Astrocyte (in vitro differentiated cells and primary cell): ENCODE measurements around the gene RNF152. TPM values are rescaled to one million over a fixed set of nuclear protein-coding genes. Genes with fewer than 3 reads are reported as not detected.
A peak's percentile ranks its signal among the peaks of the same experiment; 100 is the strongest.

Experiments used
- DNase-seq: peaks from one replicate; pipeline ENCODE4 v3.0.0-alpha.2; 2010; ENCODE audit warnings: low read depth
- FAIRE-seq: peaks from 2 replicates; lab custom pipeline; 2011; peaks lifted over from hg19 to GRCh38; lab: Jason Lieb, UNC
- H2AFZ ChIP-seq: 2 replicates; pipeline ENCODE4 v1.6.0; 2012; ENCODE audit warnings: low read depth, low read length, inconsistent platforms
- H3K27ac ChIP-seq: 2 replicates; pipeline ENCODE4 v1.5.1; 2011; ENCODE audit warnings: low read depth, low read length, inconsistent platforms
- H3K27me3 ChIP-seq: 2 replicates; pipeline ENCODE4 v1.6.0; 2011; ENCODE audit warnings: low read length, inconsistent platforms; ENCODE audit not compliant: insufficient read depth
- H3K36me3 ChIP-seq: 2 replicates; pipeline ENCODE4 v1.5.1; 2011; ENCODE audit warnings: low read length, inconsistent platforms; ENCODE audit not compliant: insufficient read depth
- H3K4me1 ChIP-seq: 2 replicates; pipeline ENCODE4 v1.5.1; 2011; ENCODE audit warnings: low read length, inconsistent platforms; ENCODE audit not compliant: insufficient read depth
- H3K4me2 ChIP-seq: 2 replicates; pipeline ENCODE4 v1.6.0; 2012; ENCODE audit warnings: low read length, inconsistent platforms
- H3K4me3 ChIP-seq: 2 replicates; pipeline ENCODE4 v1.5.1; 2011; ENCODE audit warnings: low read depth, mild to moderate bottlenecking, low read length, inconsistent platforms; ENCODE audit not compliant: insufficient read depth
- H3K79me2 ChIP-seq: 2 replicates; pipeline ENCODE4 v1.6.0; 2012; ENCODE audit warnings: mild to moderate bottlenecking, low read length, inconsistent platforms; ENCODE audit not compliant: insufficient read depth
- H3K9ac ChIP-seq: 2 replicates; pipeline ENCODE4 v1.6.0; 2012; ENCODE audit warnings: mild to moderate bottlenecking, low read length, inconsistent platforms
- H3K9me3 ChIP-seq: 2 replicates; pipeline ENCODE4 v1.5.1; 2012; ENCODE audit warnings: low read depth, mild to moderate bottlenecking, low read length, inconsistent platforms; ENCODE audit not compliant: insufficient read depth
- H4K20me1 ChIP-seq: 2 replicates; pipeline ENCODE4 v1.6.0; 2012; ENCODE audit warnings: low read length, inconsistent platforms; ENCODE audit not compliant: insufficient read depth
- H3K27ac Mint-ChIP-seq: one replicate; pipeline ENCODE4 v1.8.0; 2021; ENCODE audit warnings: mild to moderate bottlenecking, mixed read lengths; ENCODE audit not compliant: unreplicated experiment
- H3K27me3 Mint-ChIP-seq: one replicate; pipeline ENCODE4 v1.8.0; 2021; ENCODE audit warnings: low read depth, mixed read lengths; ENCODE audit not compliant: unreplicated experiment
- H3K36me3 Mint-ChIP-seq: one replicate; pipeline ENCODE4 v1.8.0; 2021; ENCODE audit warnings: low read depth, mixed read lengths; ENCODE audit not compliant: unreplicated experiment
- H3K4me1 Mint-ChIP-seq: one replicate; pipeline ENCODE4 v1.8.0; 2021; ENCODE audit warnings: low read depth, mixed read lengths; ENCODE audit not compliant: unreplicated experiment
- H3K4me3 Mint-ChIP-seq: one replicate; pipeline ENCODE4 v1.8.0; 2021; ENCODE audit warnings: mild to moderate bottlenecking, moderate library complexity, mixed read lengths; ENCODE audit not compliant: unreplicated experiment
- H3K9me3 Mint-ChIP-seq: one replicate; pipeline ENCODE4 v1.8.0; 2021; ENCODE audit warnings: mild to moderate bottlenecking, mixed read lengths; ENCODE audit not compliant: unreplicated experiment
- CTCF ChIP-seq: IDR thresholded peaks from 2 replicates; pipeline ENCODE4 v1.5.1; 2011; ENCODE audit warnings: low read depth, mild to moderate bottlenecking, inconsistent platforms, low read length, moderate library complexity; ENCODE audit not compliant: insufficient read depth
- EZH2 ChIP-seq: IDR thresholded peaks from 2 replicates; pipeline ENCODE4 v1.6.1; 2012; ENCODE audit warnings: mild to moderate bottlenecking, low read length, inconsistent platforms; ENCODE audit not compliant: insufficient read depth
- total RNA-seq: library from RNA; stranded (reverse); gene quantifications from 2 replicates; pipeline ENCODE4 v1.2.1, GENCODE V29; 2021

Gene RNF152
- total RNA-seq, 1 donor from 2014 or later, result 68.7 TPM

- H3K4me3 ChIP-seq, result peak overlapping the region; percentile 90
- peaks cover 52% of the 10 kb centered on the region for H3K79me2 ChIP-seq
- Mint-ChIP-seq H3K4me3 (peak overlapping the region; percentile 92), H3K27me3 (no peaks in the 10 kb centered on the region), H3K36me3 (peaks cover 12% of the 10 kb centered on the region), H3K4me1 (peaks cover 27% of the 10 kb centered on the region), H3K9me3 (no peaks in the 10 kb centered on the region), H3K27ac (peak overlapping the region; percentile 80)
- H3K27ac ChIP-seq, result peak overlapping the region; percentile 59
- H3K4me2 ChIP-seq, result peak overlapping the region; percentile 99
- no peak for FAIRE-seq
- peak overlapping the region; percentile 91 for H3K9ac ChIP-seq
- H3K4me1 ChIP-seq, result peaks cover 20% of the 10 kb centered on the region
- DNase-seq, result no peak
- peak overlapping the region; percentile 74 for H2AFZ ChIP-seq
- H3K27me3 ChIP-seq, result no peaks in the 10 kb centered on the region
- H4K20me1 ChIP-seq, result peaks cover 40% of the 10 kb centered on the region
- H3K36me3 ChIP-seq, result no peaks in the 10 kb centered on the region
- TF ChIP-seq EZH2 (no peak), CTCF (no peak)
- no peaks in the 10 kb centered on the region for H3K9me3 ChIP-seq
These were observed 633 bp upstream of the RNF152 start for GRCh38 chr18:61893309-61893970.

GRCh38 chr18:61891894-61892293, 913 bp downstream of the RNF152 start:
- Histone ChIP-seq H4K20me1 (peaks cover 45% of the 10 kb centered on the region), H3K27me3 (no peaks in the 10 kb centered on the region), H3K27ac (no peak overlapping the region), H3K4me3 (peak overlapping the region; percentile 90), H2AFZ (no peak overlapping the region), H3K9ac (no peak overlapping the region), H3K79me2 (peaks cover 61% of the 10 kb centered on the region), H3K4me2 (peak overlapping the region; percentile 99), H3K4me1 (peaks cover 18% of the 10 kb centered on the region), H3K36me3 (no peaks in the 10 kb centered on the region), H3K9me3 (no peaks in the 10 kb centered on the region)
- H3K27me3 Mint-ChIP-seq, result no peaks in the 10 kb centered on the region
- DNase-seq (no peak), FAIRE-seq (no peak)
- H3K4me3 Mint-ChIP-seq, result peak overlapping the region; percentile 92
- peaks cover 20% of the 10 kb centered on the region for H3K36me3 Mint-ChIP-seq
- no peaks in the 10 kb centered on the region for H3K9me3 Mint-ChIP-seq
- TF ChIP-seq EZH2 (no peak), CTCF (no peak)
- no peak overlapping the region for H3K27ac Mint-ChIP-seq
- peaks cover 28% of the 10 kb centered on the region for H3K4me1 Mint-ChIP-seq

- H3K4me2 ChIP-seq, result peak overlapping the region; percentile 99
- H4K20me1 ChIP-seq, result peaks cover 51% of the 10 kb centered on the region
- no peak overlapping the region for H3K9ac ChIP-seq
- H3K4me1 Mint-ChIP-seq, result peaks cover 22% of the 10 kb centered on the region
- H3K27ac ChIP-seq, result no peak overlapping the region
- H2AFZ ChIP-seq, result no peak overlapping the region
- peaks cover 13% of the 10 kb centered on the region for H3K4me1 ChIP-seq
- DNase-seq (no peak), FAIRE-seq (no peak)
- H3K4me3 Mint-ChIP-seq, result peak overlapping the region; percentile 92
- TF ChIP-seq CTCF, result no peak
- no peak for TF ChIP-seq EZH2
- H3K36me3 Mint-ChIP-seq, result peaks cover 20% of the 10 kb centered on the region
- H3K9me3 Mint-ChIP-seq, result no peaks in the 10 kb centered on the region
- no peak overlapping the region for H3K27ac Mint-ChIP-seq
- H3K27me3 Mint-ChIP-seq, result no peaks in the 10 kb centered on the region
- no peaks in the 10 kb centered on the region for H3K36me3 ChIP-seq
- H3K9me3 ChIP-seq, result no peaks in the 10 kb centered on the region
- H3K79me2 ChIP-seq, result peaks cover 64% of the 10 kb centered on the region
- no peaks in the 10 kb centered on the region for H3K27me3 ChIP-seq
- no peak overlapping the region for H3K4me3 ChIP-seq
These were observed 1.5 kb downstream of the RNF152 start for GRCh38 chr18:61891271-61891670.
